ENCODE results near the gene BBOX1.

DNA sequence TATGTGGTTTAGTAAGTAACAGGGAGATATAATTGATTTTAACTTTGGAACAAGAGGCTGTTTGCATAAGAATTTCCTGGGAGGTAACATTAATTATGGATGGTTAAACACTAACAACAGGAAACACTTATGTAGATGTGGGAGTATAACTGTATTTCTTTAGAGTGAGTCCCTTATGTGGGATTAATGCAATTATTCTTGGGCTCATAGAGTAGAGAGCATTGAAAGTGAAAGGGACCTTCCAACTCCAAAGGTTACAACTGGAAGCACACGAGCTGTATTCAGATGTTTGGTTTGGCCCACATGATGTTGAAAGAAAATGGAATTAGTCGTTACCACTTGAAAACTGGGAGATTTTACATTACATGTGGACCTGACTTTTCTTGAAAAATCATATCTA, 53.5 kb downstream of the BBOX1 start:
- TF ChIP-seq, protein P1, sequence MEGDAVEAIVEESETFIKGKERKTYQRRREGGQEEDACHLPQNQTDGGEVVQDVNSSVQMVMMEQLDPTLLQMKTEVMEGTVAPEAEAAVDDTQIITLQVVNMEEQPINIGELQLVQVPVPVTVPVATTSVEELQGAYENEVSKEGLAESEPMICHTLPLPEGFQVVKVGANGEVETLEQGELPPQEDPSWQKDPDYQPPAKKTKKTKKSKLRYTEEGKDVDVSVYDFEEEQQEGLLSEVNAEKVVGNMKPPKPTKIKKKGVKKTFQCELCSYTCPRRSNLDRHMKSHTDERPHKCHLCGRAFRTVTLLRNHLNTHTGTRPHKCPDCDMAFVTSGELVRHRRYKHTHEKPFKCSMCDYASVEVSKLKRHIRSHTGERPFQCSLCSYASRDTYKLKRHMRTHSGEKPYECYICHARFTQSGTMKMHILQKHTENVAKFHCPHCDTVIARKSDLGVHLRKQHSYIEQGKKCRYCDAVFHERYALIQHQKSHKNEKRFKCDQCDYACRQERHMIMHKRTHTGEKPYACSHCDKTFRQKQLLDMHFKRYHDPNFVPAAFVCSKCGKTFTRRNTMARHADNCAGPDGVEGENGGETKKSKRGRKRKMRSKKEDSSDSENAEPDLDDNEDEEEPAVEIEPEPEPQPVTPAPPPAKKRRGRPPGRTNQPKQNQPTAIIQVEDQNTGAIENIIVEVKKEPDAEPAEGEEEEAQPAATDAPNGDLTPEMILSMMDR (conservative IDR thresholded peaks at IDR 0.05; ENCODE audit: low read depth, low read length), result no peak
- no peak for TF ChIP-seq EZH2 (IDR thresholded peaks at IDR 0.05; ENCODE audit: borderline replicate concordance, low read depth, low read length, poor library complexity, severe bottlenecking)

Measured in A673 (cell line).